Upper lobe of left lung (tissue), 4 donors: ENCODE data around the gene TRIM34.

Source experiments
- CTCF ChIP-seq, 6 experiments: fragments of 450-650 bp in 4 of 6; fragments of 200-600 bp in 2 of 6; sonication (generic) in 2 of 6; IDR thresholded peaks; one replicate each; pipeline ENCODE4 v1.5.1; 2016 to 2019; ENCODE audit warnings: antibody characterized with exemption in 6 of 6
- EP300 ChIP-seq, 4 donors: sonication (generic); formaldehyde crosslinking; IDR thresholded peaks; one replicate each; pipeline ENCODE4 v1.5.1; 2017; ENCODE audit warnings: antibody characterized with exemption in 4 of 4, control low read depth in 2 of 4
- POLR2A ChIP-seq, 4 donors: fragments of 450-650 bp; IDR thresholded peaks; one replicate each; pipeline ENCODE4 v1.5.1; 2016 to 2017; ENCODE audit warnings: antibody characterized with exemption in 4 of 4, mild to moderate bottlenecking in 2 of 4
- POLR2AphosphoS5 ChIP-seq, 2 donors: sonication (generic); formaldehyde crosslinking; IDR thresholded peaks; one replicate each; pipeline ENCODE4 v1.5.1; 2017; ENCODE audit warnings: antibody characterized with exemption in 2 of 2

DNA sequence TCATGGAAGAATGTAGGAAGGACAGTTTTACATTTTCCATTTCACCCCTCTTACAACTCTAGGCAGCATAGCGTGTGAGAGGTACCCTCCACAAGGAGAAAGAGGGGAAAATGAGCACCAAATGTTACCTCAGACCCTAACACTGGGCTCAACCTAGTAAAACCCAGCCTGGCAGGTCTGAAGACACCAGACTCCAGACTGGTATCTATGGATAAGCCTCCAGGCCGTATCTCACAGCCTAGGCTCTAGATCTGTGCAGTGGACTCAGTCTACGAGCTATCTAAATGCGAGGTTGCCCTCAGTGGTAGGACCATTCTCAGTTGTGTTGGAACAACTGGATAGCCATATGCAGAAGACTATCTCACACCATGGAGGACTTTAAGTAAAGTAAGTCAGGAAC, 49.6 kb downstream of the TRIM34 start:
- TF ChIP-seq CTCF (IDR thresholded peaks at IDR 0.05) = no peak
- TF ChIP-seq POLR2A (IDR thresholded peaks at IDR 0.05) = no peak
- no peak for TF ChIP-seq POLR2AphosphoS5 (IDR thresholded peaks at IDR 0.05)
- no peak for TF ChIP-seq EP300 (IDR thresholded peaks at IDR 0.05)
